HG02885 (cell line): ENCODE results near the gene MRE11.
A peak's percentile ranks its signal among the peaks of the same experiment; 100 is the strongest.
"Not testable (repeated sequence)": the region's sequence is repeated elsewhere in the genome, so short reads cannot be mapped to it uniquely, and the experiment has no call there.

ENCODE experiments used
- ATAC-seq: cut with Tn5 transposase; IDR thresholded peaks from one replicate; pipeline ENCODE4 v1.9.1; 2021; ENCODE audit warnings: mild to moderate bottlenecking; ENCODE audit not compliant: unreplicated experiment, poor library complexity

The MRE11 gene

DNA sequence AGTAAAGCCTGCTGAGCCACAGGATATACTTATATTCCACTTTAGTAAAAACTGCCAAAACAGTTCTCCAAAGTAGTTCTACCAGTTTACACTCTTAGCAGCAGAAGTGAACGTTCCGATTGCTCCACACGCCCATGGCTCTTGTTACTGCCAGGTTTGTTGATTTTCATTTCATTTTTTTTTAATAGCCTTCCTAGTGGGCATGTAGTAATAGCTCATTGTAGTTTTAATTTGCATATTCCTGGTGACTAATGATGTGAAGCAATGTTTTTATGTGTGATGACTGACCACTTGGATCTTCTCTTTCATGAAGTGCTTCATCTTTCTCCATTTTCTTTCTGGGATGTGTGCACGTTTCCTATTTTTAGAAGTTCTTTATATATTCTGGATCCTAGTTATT, 13.8 kb upstream of the MRE11 start:
- ATAC-seq, result no peak

DNA sequence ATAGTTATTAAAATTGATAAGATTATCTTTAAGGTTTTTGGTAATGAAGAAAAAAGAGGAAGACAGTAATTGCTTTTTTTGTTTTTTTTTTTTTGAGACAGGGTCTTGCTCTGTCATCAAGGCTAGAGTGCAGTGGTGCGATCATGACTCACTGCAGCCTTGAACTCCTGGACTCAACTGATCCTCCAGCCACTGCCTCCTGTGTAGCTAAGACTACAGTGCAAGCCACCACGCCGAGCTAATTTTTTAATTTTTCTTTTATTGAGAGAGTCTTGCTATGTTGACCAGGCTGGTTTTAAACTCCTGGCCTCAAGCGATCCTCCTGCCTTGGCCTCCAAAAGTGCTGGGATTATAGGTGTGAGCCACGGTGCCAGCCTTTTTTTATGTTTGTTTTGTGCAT, 12.9 kb upstream of the MRE11 start:
- ATAC-seq, result not testable (repeated sequence)

DNA sequence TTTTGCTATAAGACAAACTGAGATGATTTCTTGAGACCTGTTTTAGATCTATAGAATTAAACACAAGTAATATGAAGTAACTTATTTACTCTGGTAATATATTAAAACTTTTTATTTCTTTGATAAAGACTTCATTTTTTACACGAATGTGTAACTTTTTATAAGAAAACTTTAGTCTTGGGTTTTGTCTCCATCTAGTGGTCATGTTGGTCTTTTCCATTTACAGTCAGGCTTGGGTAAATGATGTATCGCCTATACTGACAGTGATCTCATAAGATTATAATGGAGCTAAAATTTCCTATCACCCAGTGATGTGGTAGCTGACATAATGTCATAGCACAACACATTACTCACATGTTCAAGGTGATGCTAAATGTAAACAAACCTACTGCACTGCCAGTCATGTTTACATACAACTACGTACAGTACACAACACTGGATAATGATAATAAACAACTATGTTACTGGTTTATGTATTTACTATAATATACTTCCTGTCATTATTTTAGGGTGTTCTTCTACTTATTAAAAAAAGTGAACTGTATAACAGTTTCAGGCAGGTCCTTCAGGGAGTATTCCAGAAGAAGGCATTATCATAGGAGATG, 11.1 kb upstream of the MRE11 start:
- ATAC-seq, result peak; percentile 61

DNA sequence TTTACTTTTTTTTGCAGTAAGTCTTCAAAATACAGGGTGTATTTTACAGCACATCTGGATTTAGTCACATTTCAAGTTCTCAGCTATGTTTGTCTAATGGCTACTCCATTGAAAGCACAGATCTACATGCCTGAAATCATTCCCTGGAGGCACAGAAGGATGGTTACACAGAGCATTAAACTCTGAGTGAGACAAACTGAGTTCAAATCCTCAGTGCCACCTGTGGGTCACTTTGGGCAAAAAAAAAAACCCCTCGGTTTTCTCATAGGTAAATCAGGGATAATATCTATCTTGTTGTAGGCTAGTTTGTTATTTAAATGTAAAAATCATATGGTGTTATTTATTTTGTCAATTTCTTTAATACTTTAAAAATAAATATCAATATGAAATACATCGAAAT, 7.9 kb upstream of the MRE11 start:
- ATAC-seq, result no peak

DNA sequence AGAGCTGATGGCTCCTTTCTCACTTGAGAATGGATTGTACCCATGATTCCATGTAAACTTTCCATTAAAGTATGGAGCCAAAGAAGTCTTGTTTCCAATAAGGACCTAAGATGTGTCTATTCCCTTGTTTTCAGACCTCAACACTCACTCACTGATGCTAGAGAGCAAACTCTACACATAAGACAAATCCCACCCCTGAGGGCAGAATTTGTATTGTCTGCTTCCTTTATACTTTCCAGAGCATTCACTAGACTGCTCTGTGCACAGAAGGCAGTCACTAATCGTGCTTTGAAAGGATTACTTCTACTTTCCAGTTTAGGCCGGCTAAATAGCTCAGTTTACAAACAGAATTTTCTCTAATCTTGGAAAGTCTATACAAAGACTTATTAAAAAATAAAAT, 6.5 kb upstream of the MRE11 start:
- ATAC-seq, result no peak

DNA sequence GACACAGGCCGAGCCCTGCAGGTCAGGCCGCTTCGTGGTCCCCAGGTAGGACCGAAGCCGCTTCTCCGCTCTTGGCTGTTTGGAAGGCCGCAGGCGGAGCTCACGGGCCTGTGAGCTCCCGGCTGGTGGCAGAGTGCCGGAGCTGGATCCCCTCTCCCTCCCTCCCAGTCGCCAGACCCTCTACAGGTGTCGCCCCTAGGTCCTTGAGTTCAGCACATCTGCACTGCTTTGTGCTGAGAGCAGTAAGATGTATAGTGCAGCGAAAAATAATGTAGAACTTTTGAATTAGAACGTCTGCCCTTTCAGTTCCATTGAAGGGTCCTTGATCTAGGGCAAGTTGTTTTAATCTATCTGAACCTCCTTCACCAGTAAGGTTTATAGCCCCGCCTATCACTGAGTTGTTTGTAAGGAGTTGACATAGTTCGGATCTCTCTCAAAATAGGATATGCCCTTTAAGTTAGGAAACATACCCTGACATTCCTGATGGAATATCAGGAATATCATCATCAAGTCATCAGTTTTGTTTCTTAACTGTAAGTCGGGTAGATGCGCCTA, 559 bp upstream of the MRE11 start:
- ATAC-seq, result peak; percentile 60

DNA sequence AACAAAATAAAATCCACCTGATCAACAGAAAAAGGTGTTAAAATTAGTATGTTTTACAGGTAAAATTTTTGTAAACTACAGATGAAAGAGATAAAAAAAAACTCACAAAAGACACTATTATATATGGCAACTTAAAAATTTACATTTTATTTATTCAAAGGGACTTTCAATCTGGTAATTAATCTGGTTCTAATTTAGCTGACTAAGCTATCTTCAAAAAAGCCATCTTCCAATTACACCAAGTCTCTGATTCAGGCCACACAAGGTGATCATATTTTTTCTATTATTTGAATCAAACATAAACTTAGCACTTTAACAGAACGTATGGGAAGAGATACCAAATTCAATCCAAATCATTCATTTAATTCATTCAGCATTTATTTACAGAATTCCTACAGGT, 7.6 kb downstream of the MRE11 start:
- no peak for ATAC-seq

DNA sequence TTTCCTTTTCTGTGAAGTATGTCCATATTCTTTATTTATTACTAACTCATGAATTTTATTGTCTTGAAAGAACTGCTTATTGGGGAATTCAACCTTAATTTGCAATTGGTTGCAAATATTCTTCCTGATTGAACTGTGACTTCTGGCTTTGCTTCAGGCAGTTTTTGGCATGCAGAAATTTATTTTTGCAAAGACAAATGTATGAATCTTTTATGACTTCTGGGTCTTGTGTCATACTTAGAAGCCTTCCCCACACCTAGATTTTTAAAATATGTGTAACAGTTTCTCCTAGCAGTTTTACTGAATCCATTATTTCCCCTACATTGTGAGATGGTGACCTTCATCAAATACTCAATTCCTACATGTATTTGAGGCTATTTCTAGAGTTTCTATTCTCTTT, 12.3 kb downstream of the MRE11 start:
- no peak for ATAC-seq

DNA sequence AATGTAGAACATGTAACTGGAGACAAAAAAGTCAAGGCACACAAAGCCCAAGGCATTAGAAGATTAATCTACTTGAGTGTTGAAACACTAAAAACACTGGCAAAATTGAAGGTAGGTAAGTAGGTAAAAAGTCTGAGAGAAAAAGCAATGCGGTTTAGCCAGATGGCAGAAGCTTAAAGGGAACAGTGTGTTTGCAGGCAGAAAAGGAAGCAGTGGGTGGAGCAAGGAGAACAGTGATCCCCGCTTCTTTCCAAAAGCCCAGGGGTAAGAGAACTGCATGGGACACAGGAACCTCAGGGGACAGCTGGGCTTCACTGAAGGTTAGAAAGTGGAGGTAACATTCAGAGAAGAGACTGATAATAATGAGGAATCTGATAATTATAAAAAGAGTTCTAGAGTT, 16.0 kb downstream of the MRE11 start:
- ATAC-seq, result no peak

DNA sequence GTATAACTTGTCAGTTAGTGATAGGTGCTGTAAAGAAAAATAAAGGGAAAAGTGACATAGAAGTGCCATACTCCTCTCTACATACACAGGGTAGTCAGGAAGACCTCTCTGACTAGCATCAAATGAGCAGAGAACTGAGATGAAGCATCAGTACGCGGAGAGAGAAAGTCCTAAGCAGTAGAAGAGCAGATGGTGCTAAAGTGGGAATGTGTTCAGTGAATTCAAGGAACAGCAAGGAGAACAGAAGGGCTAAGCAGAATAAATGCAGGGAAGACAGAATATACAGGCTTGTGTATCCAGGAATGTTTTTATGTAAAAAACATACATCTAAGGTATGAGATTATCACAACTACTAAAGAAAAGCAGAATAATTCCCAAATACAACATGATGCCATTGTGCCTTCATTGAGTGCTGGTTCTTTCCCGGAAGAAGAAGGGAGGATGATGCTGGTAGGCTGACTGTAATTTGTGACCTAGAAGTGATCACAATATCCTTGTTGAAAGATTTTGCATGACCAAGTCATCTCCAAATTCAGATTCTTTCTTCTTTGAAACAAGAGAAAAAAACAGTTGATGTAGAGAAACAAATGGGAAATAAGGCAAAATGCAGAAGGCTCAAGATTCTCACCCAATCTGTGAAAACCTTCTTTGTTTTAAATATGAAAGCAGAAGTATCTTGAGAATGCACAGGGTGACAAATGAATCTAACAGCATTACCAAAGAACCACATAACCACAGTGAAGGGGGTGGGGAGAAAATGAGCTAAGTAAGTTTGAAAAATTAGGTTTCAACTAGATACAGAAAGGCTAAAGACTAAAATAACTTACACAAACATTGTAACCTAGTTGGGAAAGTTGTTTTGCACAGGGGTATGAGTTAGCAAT, 20.5 kb downstream of the MRE11 start:
- peak; percentile 84 for ATAC-seq

DNA sequence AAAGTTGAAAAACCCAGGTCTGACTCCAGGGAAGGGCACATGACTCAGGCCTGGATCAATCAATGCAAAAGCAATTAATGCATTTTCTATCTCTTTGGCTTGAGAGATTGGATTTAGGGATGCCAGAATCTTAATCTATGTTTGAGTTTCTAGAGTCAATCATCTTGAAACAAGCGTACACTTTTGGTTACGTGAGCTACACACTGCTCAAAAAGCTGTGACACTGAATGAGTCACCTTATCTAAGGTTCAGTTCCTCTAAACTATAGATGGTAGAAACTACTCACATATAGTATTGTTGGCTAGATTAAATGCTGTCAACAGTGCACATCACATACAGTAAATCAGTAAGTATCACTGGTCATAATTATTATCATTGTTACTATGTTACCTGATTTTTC, 24.2 kb downstream of the MRE11 start:
- ATAC-seq, result peak; percentile 86

DNA sequence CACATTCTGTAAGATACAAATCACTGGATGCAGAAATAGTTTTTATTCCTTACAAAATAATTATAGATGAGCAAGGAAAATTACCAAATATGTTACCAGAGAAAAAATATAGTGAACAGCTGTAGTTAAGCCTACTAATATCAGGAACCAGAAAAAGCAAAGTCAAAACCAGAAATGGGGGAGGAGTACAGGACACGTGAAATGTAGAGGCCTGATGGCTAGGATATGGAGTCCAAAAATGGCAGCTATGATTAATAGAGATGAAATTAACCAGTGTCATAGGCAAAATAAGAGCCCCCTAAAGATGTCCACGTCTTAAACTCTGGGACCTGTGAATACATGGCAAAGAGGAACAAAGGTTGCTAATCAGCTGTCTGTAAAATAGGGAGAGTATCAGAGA, 34.1 kb downstream of the MRE11 start:
- peak; percentile 43 for ATAC-seq

DNA sequence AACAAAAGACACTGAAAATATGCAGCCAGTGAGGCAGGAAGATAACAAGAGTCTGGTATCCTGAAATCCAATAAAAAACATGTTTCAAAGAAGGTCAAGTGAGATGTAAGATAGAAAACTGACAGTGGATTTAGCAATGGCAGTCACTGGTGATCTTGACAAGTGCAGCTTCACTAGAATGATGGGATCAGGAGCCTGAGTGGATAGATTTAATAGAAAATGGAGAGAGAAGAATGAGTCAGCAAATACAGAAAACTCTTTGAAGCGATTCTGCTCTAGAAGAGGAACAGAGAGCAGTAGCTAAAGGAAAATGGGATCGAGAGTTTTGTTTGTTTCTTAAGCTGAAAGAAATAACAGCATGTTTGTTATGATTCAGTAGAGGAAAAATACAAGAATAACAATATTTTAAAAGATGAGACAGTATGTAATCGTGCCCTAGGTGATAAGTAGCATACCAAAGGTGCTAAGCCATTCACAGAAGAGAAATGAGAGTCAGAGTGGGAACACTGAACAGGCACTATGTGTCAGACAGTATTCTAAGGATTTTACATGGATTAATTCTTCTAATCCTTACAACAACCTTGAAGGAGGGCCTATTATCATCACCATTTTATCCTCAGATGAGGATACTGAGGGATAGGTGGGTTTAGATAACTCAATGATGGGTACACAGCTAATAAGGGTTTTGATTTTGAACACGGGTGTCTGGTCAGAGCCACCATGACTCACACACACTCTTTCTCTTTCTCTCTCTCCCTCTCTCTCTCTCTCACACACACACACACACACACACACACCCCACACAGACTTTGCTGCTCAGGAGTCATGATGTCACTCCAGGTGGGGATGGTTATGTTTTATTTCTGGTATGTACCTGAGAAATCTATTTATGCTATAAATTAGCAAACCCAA, 36.3 kb downstream of the MRE11 start:
- ATAC-seq, result peak; percentile 54

DNA sequence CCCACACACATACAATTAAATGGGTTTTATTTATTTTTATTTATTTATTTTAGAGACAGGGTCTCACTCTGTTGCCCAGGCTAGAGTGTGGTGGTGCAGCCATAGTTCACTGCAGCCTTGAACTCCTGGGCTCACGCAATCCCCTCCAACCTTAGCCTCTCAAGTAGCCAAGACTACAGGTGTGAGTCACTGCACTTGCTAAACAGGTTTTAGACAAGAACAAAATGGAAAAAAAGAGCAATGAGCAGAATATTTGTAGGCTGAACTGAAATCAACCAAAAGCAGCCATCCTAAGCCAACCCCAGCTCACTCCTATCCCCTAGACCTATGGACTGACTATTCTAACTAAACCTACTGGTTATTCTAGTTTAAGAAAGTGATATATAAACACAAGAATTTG, 37.8 kb downstream of the MRE11 start:
- ATAC-seq, result no peak

DNA sequence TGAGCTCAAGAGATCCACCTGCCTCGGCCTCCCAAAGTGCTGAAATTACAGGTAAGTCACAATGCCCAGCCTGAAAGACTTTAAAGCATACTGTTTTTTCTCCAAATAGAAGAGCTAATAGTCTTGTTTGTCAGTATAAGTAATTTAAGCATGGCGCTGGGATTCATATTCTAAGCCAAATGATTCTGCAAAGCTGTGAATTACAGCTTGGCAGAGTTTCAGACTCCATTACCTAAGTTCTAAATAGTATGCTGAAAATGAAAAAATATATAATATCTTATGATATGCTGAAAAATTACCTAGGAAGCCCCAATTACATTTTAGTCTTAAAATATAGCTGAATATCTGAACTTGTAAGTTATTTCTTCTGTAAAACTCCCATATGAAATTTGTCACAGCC, 39.3 kb downstream of the MRE11 start:
- no peak for ATAC-seq

DNA sequence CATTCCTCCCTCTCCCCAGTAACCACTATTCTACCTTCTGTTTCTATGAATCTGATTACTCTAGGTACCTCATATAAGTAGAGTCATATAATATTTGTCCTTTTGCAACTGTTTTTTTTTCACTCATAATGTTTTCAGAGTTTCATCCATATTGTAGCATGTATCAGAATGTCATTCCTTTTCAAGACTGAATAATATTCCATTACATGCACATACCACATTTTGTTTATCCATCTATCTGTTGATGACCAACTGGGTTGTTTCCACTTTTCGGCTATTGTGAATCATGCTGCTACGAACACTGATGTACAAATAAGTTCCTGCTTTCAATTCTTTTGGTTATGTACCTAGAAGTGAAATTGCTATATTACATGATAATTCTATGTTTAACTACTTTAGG, 40.7 kb downstream of the MRE11 start:
- ATAC-seq, result no peak

DNA sequence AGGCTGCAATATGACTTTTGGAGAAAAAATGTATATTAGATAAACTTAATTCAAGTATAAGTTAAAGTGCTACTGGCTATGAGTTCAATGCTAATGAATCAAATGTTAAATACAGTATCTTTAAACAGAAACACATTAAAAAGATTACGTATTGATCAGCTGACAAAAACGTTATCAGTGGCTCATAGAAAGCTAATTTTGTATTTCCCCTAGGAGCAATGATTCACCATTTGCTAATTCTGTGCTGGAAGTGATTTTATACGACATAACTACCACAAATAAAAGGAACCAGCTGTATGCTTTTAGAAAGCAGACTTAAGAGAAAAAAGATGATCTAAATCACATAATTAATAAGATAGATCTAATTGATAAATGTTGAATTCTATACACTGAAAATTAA, 43.6 kb downstream of the MRE11 start:
- no peak for ATAC-seq

DNA sequence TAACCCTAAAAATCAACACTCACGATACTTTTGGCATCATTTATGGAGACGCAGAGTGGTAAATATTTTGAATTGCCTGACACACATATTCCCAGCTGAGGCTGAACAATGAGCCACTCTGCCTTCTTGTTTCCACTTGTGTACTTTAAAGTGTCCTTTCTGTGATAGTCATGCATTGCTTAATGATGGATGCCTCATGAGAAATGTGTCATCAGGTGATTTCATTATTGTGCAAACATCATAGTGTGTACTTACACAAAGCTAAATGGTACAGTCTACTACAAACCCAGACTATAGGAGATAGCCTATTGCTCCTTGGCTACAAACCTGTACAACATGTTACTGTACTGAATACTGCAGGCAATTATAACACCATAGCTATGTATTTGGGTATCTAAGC, 44.2 kb downstream of the MRE11 start:
- ATAC-seq, result no peak

DNA sequence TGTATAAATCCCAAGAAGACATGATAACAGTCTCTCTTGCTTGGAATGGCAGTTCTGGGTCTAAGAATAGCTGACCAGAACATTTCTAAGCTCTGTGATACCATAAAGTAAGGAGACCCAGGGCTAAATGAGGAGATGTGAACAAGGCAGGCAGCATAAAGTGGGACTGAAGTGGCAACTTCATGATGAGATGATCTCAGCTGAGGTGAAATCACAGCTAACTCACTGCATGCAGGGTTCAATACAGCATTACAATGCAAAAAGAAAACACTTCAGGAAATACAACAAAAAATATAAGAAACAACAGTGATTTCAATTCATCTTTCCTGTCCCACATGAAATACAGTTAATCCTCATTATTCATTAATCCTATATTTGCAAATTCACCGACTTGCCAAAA, 44.6 kb downstream of the MRE11 start:
- ATAC-seq, result no peak

DNA sequence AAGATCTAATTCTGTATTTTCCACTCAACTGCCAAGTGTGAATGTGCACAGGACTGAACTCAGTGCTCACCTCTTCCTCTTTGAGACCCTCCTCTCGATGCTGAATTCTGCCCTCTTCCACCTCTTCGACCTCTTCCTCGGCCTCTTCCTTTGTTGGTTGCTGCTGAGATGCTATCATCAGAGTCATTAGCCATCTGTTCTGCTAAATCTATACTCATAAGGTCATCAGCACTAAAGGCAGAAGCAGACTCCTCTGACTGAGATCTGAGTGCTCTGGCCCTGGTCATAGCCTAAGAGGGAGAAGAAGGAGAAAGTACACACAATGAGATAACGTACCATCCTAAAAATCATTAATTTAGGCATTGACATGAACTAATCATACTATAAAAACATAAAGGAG, 46.5 kb downstream of the MRE11 start:
- no peak for ATAC-seq

DNA sequence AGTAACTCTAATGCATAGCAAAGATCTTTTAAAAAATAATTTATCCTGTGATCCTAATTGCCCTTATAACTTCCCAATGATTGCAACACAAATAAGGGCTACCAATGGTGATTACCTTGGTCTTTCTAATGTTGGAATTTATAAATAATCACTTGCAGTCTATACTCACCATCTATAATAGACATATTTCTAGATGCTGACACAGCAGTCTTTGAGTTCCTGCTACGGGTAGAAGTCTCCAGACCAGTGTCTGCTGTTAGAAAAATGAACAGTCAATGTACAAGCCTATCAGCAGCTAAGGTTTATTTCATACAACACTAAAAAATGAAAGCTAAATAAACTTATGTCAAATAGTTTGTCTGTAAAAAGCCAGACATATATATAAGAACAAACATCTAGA, 48.0 kb downstream of the MRE11 start:
- ATAC-seq, result no peak
